Epithelial cell of alveolus of lung (primary cell): ENCODE measurements around the gene ZNF554. TPM values are rescaled to one million over a fixed set of nuclear protein-coding genes. Genes with fewer than 3 reads are reported as not detected.

Experiments used
- total RNA-seq: library from RNA; depleted of rRNA; stranded (reverse); fragments of >200 nt; gene quantifications from 2 replicates; pipeline ENCODE4 v1.2.1, GENCODE V29; 2015

Gene ZNF554
- total RNA-seq: 0.65 and 3.8 TPM in 2 replicates

DNA sequence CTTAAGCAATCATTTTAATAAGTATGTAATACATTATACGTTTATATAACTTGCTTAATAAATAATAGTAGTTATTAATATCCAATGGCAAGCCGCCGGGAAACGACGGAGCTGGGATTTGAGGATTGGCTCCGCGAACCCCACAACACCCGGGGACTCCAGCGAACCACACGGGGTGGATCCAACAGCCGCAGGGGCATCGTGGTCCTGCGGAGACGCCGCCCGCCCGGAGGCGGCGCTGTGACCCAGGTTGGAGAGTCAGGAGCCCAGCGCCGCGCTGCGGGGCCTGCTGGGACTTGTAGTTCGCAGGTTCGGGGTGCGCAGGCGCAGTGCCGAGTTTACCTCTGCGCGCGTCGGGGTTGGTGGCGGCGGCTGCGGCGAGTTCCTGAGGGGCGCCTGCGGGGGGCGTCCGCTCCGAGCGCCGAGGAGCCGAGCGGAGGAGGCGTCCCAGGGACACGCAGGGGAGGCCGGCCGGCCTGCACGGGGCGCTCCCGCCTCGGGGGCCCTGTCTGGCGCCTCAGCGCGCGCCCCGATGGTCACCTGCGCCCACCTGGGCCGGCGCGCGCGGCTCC lies at the start of gene ZNF554:
ZNF554 (plus strand) TSS at position 329 of the 572 bp plus-strand sequence; CDS start at position 533, 204 bp downstream.

DNA sequence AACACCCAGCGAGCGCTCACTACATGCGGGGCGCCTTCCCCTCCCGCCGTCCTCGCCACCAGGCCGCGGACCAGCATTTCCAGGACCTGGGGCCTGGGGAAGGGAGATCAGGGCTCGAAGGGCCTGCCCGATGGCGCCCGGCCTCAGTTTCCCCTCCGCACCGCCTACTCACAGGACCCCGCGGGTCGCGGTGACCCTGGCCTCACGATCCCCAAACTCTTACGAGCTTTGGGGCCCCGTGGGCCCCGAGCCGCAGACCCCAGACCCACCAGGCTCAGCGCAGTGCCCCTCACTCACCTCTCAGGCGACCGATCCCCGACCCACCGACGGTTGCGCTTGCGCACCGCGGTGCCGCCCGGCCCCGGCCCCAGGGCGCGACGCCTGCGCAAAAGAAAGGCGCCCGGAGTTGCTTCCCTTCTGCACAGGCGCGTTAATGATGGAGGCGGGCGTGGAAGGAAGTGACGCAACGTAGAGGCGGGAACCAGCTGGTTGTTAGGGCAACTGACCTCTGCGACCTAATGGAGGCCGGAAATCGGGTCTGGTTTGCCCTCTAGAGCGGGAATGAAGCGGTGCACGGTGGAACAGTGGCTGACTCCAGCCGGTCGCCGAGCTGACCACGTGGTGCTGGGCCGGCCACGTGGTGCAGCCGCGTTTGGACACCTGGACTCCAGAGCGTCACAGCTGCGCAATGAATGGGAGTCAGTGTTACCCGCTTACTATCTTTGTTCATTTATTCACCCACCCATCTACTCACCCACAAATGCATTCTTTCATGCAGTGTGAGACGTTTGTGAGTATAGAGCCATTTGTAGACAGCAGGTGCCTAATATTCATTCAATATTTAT lies 36.5 kb upstream of the ZNF554 start, which contains the start of gene SGTA:
SGTA (minus strand) TSS at position 338 of the 845 bp plus-strand sequence. CDS start 14,205 bp downstream, outside the sequence.

DNA sequence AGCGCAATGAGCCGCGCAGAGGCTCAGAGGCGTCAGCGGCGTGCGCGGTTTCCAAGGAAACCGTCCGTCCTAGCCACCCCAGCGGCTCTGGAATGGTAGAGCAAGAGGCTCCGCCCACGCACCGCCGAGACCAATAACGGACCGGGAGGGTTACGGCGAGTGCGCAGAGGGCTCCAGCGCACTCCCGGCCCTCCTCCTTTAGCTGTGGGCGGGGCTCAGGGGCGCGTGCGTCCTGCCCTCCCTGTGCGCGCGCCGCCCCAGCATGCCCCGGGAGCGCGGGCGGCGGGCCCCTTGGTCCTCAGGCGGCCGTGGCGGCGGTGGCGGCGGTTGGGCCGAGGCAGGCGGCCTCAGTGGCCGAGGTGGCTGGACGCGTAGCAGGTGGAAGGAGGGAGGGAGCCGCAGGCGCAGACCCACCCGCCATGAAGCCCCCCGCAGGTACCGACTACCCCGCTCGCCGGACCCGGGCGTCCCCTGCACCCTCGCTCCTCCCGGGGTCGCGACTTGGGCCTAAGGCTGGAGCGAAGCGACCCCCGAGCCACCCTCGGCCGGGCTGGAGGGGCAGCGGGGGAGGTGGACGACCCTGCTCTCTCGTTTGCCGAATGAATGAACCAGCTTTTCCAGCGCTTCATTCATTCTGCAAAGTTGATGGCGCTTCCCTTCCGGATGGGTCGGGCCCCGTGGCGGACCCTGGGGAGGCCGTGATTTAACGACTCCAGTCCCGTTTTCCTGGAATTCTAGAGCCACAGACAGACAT lies 34.2 kb upstream of the ZNF554 start, which contains the start of gene THOP1:
THOP1 (plus strand) TSS at position 260 of the 754 bp plus-strand sequence; CDS start at position 420, 160 bp downstream.

DNA sequence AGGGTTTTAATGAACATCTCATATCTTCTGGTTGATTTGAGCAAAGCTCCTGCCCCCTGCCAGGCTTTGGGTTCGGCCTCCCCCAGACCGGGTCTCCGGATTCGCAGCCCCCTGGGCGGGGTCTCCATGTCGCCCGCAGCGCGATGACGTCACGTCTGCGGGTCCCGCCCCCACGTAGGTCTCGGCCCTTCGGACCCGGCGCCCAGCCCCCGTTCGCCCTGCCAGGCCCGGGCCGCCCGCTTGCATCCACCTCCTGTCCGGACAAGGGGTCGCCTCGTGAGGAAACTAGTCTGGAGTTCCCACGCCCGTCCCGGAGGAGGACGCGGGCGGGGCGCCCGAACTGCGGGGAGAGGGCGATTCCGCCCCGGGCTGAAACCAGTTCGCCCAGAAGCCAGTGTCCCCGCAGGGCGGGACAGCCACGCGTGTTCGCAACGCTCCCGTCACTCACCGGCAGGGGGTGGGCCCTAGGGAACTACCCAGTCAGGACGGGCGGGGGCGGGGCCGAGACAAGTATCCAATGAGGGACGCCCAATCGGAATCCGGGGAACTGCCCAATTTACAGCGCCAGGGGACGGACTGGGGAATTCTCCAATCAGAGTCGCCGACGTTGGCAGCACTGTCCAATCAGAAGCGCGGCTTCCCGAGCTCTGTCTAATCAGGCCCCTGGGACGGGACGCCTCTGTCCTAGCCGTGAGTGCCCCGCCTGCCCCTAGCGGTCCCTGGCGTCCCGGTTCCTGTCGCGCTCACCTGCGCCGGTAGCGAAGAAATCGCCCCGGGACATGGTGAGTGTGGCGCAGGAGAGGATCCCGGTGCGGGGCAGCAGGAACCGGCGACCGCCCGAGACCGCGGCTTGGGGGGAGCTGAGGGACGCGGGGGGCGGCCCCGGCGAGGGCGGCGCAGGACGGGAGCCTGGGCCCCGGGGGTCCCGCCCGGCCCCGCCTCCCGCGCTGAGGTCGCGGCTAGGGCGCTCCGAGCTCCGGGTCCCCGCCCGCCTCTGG lies 21.4 kb downstream of the ZNF554 start, which contains the start of gene ZNF555:
ZNF555 (plus strand) TSS at position 682 of the 998 bp plus-strand sequence; CDS start at position 780, 98 bp downstream.

DNA sequence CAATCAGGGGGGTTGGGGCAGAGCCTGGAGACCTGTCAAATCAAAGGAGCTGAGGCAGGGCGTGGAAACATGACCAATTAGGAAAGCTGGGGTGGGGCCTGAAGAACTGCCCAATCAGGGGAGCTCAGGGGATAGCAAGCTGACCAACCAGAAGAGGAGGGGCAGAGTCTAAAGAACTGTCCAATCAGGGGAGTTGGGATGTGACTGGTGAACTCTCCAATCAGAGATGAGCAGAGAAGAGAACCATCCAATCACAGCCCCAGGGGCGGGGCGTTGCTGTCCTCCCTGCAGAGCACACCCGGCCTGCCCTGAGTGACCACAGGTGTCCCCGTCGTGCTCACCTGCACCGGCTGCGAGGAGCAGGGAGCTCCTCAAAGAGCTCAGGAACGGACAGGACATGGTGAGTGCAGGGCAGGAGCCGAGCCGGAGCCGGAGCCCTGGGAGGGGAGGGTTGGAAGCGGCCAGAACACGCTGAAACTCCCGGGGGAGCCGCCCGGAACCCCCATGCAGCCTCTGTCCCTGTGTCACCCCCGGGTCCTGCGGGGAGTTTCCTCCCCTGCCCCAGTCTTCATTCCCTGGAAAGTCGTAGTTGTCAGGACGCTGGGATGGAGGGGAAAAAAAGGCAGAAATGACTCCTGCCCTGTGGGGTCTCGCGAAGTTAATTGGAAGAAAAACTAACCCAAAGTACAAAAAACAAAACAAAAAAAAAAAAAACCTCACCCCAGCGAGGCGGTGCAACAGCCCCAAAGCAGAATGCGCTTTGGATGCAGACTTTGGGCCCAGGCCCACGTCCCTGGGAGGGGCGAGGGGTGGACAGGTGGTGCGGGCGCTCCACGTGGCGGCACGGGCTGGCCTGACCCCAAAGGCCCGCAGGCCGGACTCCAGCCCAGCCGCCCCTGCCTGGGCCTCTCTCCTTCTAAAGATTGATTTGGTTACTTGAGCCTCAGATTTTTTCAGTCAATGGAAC lies 47.6 kb downstream of the ZNF554 start, which contains the start of gene ZNF556:
ZNF556 (plus strand) TSS at position 311 of the 967 bp plus-strand sequence; CDS start at position 398, 87 bp downstream.

Other genes with a start within 250 kb of the ZNF554 start
- 2.0 TPM in 1 of 2 replicates, not detected in the other for gene GNG7, start 117.2 kb upstream of the ZNF554 start, total RNA-seq
- gene DIRAS1, start 98.5 kb upstream of the ZNF554 start, total RNA-seq: 0.26 and 3.5 TPM in 2 replicates
- gene SLC39A3, start 79.9 kb upstream of the ZNF554 start, total RNA-seq: 32.1 and 44.2 TPM in 2 replicates
- gene SGTA, start 36.6 kb upstream of the ZNF554 start, total RNA-seq: 76.5 and 78.9 TPM in 2 replicates
- 73.5 and 90.1 TPM in 2 replicates for gene THOP1, start 34.4 kb upstream of the ZNF554 start, total RNA-seq
- gene ZNF555, start 21.6 kb downstream of the ZNF554 start, total RNA-seq: 4.9 and 7.5 TPM in 2 replicates
- gene ZNF556, start 47.5 kb downstream of the ZNF554 start, total RNA-seq: 0.08 TPM in 1 of 2 replicates, not detected in the other
- 1.6 and 6.1 TPM in 2 replicates for gene ZNF57, start 81.1 kb downstream of the ZNF554 start, total RNA-seq
- gene ZNF77, start 125.1 kb downstream of the ZNF554 start, total RNA-seq: 2.6 and 4.9 TPM in 2 replicates
- 1.2 and 8.9 TPM in 2 replicates for gene TLE6, start 157.7 kb downstream of the ZNF554 start, total RNA-seq
- gene TLE2, start 209.4 kb downstream of the ZNF554 start, total RNA-seq: 3.9 and 29.4 TPM in 2 replicates
- gene TLE5, start 242.6 kb downstream of the ZNF554 start, total RNA-seq: 391 and 417 TPM in 2 replicates